Left lung (tissue), 10 donors: ENCODE results near the gene SEC14L1. TPM values are rescaled to one million over a fixed set of nuclear protein-coding genes. Genes with fewer than 3 reads are reported as not detected.
A peak's percentile ranks its signal among the peaks of the same experiment; 100 is the strongest.

Experiments used
- ATAC-seq: fragments of 200-7000 bp; cut with Tn5 transposase; one replicate; pipeline ENCODE4 v1.9.1; 2020; ENCODE audit warnings: moderate library complexity
- DNase-seq, 4 donors: peaks; one replicate each; pipeline ENCODE4 v3.0.0-alpha.2; 2013 to 2020
- H3K27ac ChIP-seq, 2 donors: fragments of 200-600 bp; sonication (generic) in 1 of 2; one replicate each; pipeline versions ENCODE4 v1.5.0 to v1.8.0; 2020 to 2021
- H3K27me3 ChIP-seq, 2 donors: fragments of 200-600 bp; sonication (generic) in 1 of 2; one replicate each; pipeline versions ENCODE4 v1.5.0 to v1.8.0; 2020 to 2021
- H3K36me3 ChIP-seq, 2 donors: fragments of 200-600 bp; sonication (generic) in 1 of 2; one replicate each; pipeline versions ENCODE4 v1.5.0 to v1.8.0; 2020 to 2021
- H3K4me1 ChIP-seq, 2 donors: fragments of 200-600 bp; one replicate each; pipeline ENCODE4 v1.8.0; 2021
- H3K4me3 ChIP-seq, 2 donors: fragments of 200-600 bp; sonication (generic) in 1 of 2; one replicate each; pipeline versions ENCODE4 v1.5.0 to v1.8.0; 2020 to 2021; ENCODE audit warnings: mild to moderate bottlenecking in 1 of 2
- H3K9me3 ChIP-seq, 2 donors: fragments of 200-600 bp; sonication (generic) in 1 of 2; one replicate each; pipeline versions ENCODE4 v1.5.0 to v1.8.0; 2020 to 2021
- intact Hi-C, 2 donors: fragments of 100-400 bp; cut with DNase I; formaldehyde crosslinking; loops; one replicate each; pipeline versions ENCODE4 v1.11.2 to v1.14.2; 2022
- polyA plus RNA-seq, 6 donors: library from polyadenylated mRNA; unstranded; fragments of 120-200 nt; gene quantifications; one replicate each; pipeline ENCODE4 v1.2.1, GENCODE V29; 2013; ENCODE audit not compliant: insufficient read length in 6 of 6
- total RNA-seq, 2 donors: library from RNA; stranded (reverse); fragmentation: NEBNext Ultra II Directional; extraction: Animal tissue kit (Norgen Biotek cat#: 25700); gene quantifications; one replicate each; pipeline ENCODE4 v1.2.1, GENCODE V29; 2021
- TF ChIP-seq, protein P1 (sequence below), 2 donors: fragments of 200-600 bp; sonication (generic) in 1 of 2; IDR thresholded peaks; one replicate each; pipeline versions ENCODE4 v1.5.0 to v1.8.0; 2021; ENCODE audit warnings: antibody characterized with exemption in 2 of 2
- donor health status: DM: no; HTN: yes; CAD: no.
- donor health status: DM: no; HTN: no; CAD: no.

The SEC14L1 gene
- total and polyA plus RNA-seq, 8 donors: 79.0 to 151 (median 84.5) TPM

DNA sequence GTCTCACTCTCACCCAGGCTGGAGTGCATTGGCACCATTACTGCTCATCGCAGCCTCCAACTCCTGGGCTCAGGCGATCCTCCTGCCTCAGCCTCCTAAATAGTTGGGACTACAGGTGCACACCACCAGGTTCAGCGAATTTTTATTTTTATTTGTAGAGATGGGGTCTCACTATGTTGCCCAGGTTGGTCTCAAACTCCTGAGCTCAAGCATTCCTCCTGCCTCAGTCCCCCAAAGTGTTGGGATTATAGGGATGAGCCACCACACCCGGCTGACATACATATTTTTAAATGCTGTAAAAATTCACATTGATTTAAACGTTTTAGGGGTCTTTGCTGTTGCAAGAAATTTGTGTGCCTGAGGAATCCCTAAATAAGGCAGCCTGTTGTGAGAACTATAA lies 24.8 kb upstream of the SEC14L1 start:
- Histone ChIP-seq H3K27ac (peak overlapping the region; percentile 45 to 51), H3K36me3 (no peaks in the 10 kb centered on the region), H3K4me3 (no peak overlapping the region), H3K4me1 (peaks cover 6 to 66% of the 10 kb centered on the region in 2 donors), H3K9me3 (no peaks in the 10 kb centered on the region), H3K27me3 (no peaks in the 10 kb centered on the region)
- TF ChIP-seq, protein P1, sequence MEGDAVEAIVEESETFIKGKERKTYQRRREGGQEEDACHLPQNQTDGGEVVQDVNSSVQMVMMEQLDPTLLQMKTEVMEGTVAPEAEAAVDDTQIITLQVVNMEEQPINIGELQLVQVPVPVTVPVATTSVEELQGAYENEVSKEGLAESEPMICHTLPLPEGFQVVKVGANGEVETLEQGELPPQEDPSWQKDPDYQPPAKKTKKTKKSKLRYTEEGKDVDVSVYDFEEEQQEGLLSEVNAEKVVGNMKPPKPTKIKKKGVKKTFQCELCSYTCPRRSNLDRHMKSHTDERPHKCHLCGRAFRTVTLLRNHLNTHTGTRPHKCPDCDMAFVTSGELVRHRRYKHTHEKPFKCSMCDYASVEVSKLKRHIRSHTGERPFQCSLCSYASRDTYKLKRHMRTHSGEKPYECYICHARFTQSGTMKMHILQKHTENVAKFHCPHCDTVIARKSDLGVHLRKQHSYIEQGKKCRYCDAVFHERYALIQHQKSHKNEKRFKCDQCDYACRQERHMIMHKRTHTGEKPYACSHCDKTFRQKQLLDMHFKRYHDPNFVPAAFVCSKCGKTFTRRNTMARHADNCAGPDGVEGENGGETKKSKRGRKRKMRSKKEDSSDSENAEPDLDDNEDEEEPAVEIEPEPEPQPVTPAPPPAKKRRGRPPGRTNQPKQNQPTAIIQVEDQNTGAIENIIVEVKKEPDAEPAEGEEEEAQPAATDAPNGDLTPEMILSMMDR (IDR thresholded peaks at IDR 0.05): no peak
- ATAC-seq: no peak
- no peak for DNase-seq
- intact Hi-C loops: no loop called here

DNA sequence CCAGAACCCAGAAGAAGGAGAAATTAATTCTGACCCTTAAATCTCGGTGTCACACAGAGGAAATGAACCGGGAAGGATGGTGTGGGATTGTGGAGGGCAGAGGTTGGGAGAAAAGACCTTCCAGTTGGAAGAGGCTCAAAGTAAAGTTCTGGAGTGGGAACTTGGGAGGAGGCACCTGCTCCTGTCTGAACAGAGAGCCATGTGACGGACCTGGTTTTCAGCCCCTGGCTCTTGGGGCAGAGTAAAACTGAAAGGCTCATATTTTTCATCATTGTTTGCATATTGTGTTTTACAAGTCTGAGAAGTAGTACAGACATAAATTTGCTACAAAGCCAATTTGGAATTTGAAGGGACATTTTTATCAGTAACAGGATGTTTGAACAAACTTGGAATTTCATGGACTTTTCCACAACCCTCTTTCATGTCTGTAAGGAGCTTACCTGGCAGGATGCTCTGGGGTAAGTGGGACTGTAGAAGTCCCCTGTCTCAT lies 24.4 kb upstream of the SEC14L1 start:
- TF ChIP-seq, protein P1 (IDR thresholded peaks at IDR 0.05): no peak
- intact Hi-C loops: no loop called here
- Histone ChIP-seq H3K4me1 (peaks cover 6 to 65% of the 10 kb centered on the region in 2 donors), H3K9me3 (no peaks in the 10 kb centered on the region), H3K4me3 (no peak overlapping the region), H3K27ac (peak overlapping the region in 1 of 2 donors; percentile 51), H3K27me3 (no peaks in the 10 kb centered on the region), H3K36me3 (no peaks in the 10 kb centered on the region)
- ATAC-seq (no peak), DNase-seq (no peak)

DNA sequence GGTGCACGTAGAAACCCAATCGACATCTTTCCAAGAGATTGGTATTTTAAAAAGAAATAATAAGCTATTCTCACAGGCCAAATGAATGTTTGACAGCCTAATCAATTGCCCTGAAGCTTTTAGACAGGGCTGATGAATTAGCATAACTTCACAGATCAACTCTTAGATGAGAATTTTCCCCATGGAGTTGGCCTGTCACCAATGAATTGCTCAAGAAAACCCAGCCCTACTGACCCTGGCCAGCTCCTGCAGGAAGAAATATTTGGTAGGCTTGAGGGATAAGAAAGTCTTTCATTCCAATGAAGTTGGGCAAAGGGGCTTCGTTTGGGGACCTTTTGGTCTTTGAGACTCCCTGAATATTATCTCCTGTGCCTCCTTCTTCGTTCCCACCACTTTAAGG lies 23.4 kb upstream of the SEC14L1 start:
- TF ChIP-seq, protein P1 (IDR thresholded peaks at IDR 0.05): no peak
- Histone ChIP-seq H3K4me3 (no peak overlapping the region), H3K27ac (peak overlapping the region in 1 of 2 donors; percentile 63), H3K4me1 (peaks cover 9 to 66% of the 10 kb centered on the region in 2 donors), H3K36me3 (no peaks in the 10 kb centered on the region), H3K9me3 (no peaks in the 10 kb centered on the region), H3K27me3 (no peaks in the 10 kb centered on the region)
- intact Hi-C loops: no loop called here
- ATAC-seq (no peak), DNase-seq (no peak)

DNA sequence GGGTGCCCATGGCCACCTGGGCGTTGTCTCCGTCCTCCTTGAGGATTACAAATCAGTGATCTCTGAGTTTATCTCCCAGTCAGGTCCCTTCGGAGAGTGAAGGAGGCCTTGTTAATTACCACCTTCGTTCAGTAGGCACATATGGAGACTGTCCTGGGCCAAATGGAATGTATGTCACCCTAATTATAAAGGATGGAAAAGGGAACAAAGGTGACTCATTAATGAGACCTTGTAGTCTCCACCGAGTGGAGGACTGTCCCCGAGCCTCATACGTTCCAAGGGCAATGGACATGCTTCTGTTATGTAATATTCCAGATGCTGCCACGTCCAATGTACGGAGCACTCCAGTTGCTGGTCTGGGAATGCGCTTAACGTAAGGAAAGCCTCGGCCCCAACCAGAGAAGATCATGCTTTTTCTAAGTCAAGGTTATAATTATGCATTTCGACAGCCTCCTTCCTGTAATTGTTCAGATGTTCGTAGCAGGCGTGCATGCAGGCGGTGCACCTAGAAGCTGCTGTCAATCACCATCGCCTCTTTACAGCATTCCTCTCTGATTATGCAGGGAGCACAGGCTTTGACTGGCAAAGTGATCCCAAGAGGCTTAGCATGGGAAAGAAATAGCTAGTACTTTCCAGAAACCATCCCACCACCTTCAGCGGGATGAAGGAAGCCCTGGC lies 22.4 kb upstream of the SEC14L1 start:
- no peaks in the 10 kb centered on the region for H3K27me3 ChIP-seq
- intact Hi-C loops: no loop called here
- H3K27ac ChIP-seq: peak overlapping the region; percentile 58 to 63
- H3K9me3 ChIP-seq: no peaks in the 10 kb centered on the region
- TF ChIP-seq, protein P1 (IDR thresholded peaks at IDR 0.05): no peak
- H3K36me3 ChIP-seq: no peaks in the 10 kb centered on the region
- no peak overlapping the region for H3K4me3 ChIP-seq
- H3K4me1 ChIP-seq: peaks cover 9 to 72% of the 10 kb centered on the region in 2 donors
- DNase-seq: no peak
- no peak for ATAC-seq

DNA sequence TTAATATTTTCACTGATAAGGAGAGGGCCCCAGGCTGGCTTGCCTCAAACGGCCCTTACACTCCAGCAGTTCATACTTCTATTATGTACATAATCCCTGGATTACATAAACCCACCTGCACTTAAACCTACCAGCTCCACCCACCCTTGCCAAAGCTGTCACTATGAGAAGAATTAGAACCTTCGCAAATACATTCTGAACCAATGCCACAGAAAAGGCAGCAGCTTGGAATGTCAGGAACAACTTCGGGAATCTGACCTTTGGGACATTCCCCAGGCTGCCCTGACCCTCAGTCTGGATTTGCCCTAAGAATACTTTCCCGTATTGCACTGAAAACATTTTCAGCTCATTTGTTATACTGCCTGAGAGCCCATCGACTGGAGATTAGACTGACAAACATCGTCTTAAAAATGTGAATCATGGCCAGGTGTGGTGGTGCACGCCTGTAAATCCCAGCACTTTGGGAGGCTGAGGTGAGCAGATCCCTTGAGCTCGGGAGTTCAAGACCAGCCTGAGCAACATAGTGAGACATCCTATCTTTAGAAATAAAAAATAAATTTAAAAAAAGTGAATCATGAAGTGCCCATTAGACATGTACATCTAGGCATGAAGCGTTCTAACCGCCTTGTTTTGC lies 21.0 kb upstream of the SEC14L1 start:
- Histone ChIP-seq H3K4me1 (peaks cover 9 to 85% of the 10 kb centered on the region in 2 donors), H3K9me3 (no peaks in the 10 kb centered on the region), H3K36me3 (no peaks in the 10 kb centered on the region), H3K4me3 (no peak overlapping the region), H3K27ac (peak overlapping the region; percentile 58 to 63), H3K27me3 (no peaks in the 10 kb centered on the region)
- TF ChIP-seq, protein P1 (IDR thresholded peaks at IDR 0.05): no peak
- DNase-seq (no peak), ATAC-seq (peak; percentile 17)
- intact Hi-C loops: no loop called here
